ENCODE results near the gene DNAJC5G. TPM values are rescaled to one million over a fixed set of nuclear protein-coding genes. Genes with fewer than 3 reads are reported as not detected.

Gene DNAJC5G
- total and polyA plus RNA-seq, 3 donors from 2014 or later: 37.4 to 65.0 (median 57.9) TPM

DNA sequence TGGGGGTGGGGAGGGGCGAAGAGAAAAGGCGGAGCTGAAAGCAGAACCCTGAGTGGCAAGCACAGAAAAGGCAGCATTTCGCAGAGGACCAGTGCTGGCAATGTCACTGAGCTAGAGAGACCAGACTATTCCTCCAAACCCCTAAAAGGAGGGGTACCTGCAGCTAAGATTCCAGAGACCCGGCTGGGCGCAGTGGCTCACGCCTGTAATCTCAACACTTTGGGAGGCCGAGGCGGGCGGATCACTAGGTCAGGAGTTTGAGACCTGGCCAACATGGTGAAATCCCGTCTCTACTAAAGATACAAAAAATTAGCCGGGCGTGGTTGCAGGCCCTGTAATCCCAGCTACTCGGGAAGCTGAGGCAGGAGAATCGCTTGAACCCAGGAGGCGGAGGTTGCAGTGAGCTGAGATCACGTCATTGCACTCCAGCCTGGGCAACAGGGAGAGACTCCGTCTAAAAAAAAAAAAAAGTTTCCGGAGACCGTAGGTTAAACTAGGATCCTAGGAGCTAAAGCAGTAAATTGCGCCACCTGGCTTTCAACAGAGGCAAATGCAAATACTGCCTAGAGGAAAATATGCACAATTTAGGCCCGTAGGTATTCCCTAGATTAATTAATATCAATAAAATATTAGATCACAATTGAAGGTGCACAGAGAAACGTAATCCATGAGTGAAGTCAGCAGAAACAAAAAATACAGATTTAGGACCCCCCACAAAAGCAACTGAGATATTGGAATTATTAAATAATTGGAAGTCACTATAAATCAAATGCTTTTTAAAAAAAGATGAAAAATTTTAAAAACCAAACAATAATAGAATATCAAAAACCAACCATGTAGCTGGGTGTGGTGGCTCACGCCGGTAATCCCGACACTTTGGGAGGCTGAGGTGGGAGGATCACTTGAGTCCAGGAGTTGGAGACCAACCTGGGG lies 28.1 kb downstream of the DNAJC5G start:
- Histone ChIP-seq H3K27ac (no peak overlapping the region), H3K4me1 (no peaks in the 10 kb centered on the region), H3K27me3 (no peaks in the 10 kb centered on the region), H3K9me3 (no peaks in the 10 kb centered on the region), H3K36me3 (ENCODE audit: low read depth, missing control alignments) (no peaks in the 10 kb centered on the region), H3K4me3 (no peak overlapping the region)
- intact Hi-C loops (cut with DNase I; ENCODE audit: low total_unique reads): loop anchor here (10.0 kb wide), 1 partner anchor 209 kb away; no protein-coding TSS in a partner anchor
- 19 to 34% methylated on average over 23 to 25 of the region's 25 CpGs for WGBS, 2 donors
- no peak for TF ChIP-seq POLR2A (IDR thresholded peaks at IDR 0.05)
- TF ChIP-seq, protein P1, sequence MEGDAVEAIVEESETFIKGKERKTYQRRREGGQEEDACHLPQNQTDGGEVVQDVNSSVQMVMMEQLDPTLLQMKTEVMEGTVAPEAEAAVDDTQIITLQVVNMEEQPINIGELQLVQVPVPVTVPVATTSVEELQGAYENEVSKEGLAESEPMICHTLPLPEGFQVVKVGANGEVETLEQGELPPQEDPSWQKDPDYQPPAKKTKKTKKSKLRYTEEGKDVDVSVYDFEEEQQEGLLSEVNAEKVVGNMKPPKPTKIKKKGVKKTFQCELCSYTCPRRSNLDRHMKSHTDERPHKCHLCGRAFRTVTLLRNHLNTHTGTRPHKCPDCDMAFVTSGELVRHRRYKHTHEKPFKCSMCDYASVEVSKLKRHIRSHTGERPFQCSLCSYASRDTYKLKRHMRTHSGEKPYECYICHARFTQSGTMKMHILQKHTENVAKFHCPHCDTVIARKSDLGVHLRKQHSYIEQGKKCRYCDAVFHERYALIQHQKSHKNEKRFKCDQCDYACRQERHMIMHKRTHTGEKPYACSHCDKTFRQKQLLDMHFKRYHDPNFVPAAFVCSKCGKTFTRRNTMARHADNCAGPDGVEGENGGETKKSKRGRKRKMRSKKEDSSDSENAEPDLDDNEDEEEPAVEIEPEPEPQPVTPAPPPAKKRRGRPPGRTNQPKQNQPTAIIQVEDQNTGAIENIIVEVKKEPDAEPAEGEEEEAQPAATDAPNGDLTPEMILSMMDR (IDR thresholded peaks at IDR 0.05): peak; percentile 89 to 95 (median 90)
- peak; percentile 69 for DNase-seq

DNA sequence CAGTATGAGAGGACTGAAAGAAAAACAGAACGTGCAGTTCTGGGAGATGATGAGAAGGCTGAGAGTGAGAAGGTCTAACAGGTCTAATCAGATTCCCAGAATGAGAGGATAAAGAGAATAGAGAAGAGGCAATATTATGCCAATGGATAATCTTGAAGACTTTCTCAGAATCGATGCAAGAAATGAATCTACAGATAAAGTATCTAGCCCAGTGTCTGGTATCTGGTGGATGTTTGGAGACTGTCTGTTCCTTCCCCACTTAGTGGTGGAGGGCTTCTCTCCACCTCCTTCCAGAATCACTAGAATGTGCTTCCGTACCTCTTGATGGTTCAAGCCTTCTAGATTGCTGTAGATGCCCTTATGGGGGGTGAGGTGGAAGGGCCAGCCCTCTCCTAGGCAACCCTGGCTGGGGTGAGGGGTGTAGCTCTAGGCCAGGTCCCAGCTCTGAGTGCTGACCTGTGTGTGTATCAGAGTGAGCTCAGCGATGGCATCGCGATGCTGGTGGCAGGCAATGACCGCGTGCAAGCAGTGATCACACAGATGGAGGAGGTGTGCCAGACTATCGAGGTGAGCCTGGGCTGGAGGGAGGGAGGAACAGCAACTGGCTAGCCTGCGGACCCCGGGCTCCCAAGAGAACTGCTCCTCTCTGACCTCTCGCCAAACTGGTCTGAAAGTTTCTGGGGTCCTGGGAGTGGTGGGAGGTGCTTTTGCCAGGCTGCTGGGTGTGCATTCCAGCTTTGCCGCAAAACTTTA lies 29.4 kb downstream of the DNAJC5G start:
- H3K27ac ChIP-seq: no peak overlapping the region
- intact Hi-C loops (cut with DNase I; ENCODE audit: low total_unique reads): loop anchor here (10.0 kb wide), 1 partner anchor 210 kb away; no protein-coding TSS in a partner anchor
- TF ChIP-seq POLR2A (IDR thresholded peaks at IDR 0.05): no peak
- TF ChIP-seq, protein P1 (IDR thresholded peaks at IDR 0.05): no peak
- H3K36me3 ChIP-seq (ENCODE audit: low read depth, missing control alignments): no peaks in the 10 kb centered on the region
- H3K4me3 ChIP-seq: no peak overlapping the region
- no peak for DNase-seq
- no peaks in the 10 kb centered on the region for H3K4me1 ChIP-seq
- H3K9me3 ChIP-seq: no peaks in the 10 kb centered on the region
- H3K27me3 ChIP-seq: no peaks in the 10 kb centered on the region
- WGBS, 2 donors: 88 to 89% methylated on average over 11 to 13 of the region's 13 CpGs

DNA sequence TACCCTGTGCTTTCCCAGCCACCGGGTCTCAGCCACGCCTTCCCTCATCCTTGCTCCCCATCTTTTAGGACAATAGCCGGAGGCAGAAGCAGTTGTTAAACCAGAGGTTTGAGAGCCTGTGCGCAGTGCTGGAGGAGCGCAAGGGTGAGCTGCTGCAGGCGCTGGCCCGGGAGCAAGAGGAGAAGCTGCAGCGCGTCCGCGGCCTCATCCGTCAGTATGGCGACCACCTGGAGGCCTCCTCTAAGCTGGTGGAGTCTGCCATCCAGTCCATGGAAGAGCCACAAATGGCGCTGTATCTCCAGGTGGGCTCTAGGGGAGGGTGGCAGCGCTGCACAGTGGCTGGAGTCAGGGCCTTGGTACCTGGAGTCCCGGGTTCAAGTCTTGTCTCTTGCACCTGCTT lies 30.3 kb downstream of the DNAJC5G start:
- intact Hi-C loops (cut with DNase I; ENCODE audit: low total_unique reads): loop anchor here (10.0 kb wide), 1 partner anchor 211 kb away; no protein-coding TSS in a partner anchor
- no peaks in the 10 kb centered on the region for H3K27me3 ChIP-seq

DNA sequence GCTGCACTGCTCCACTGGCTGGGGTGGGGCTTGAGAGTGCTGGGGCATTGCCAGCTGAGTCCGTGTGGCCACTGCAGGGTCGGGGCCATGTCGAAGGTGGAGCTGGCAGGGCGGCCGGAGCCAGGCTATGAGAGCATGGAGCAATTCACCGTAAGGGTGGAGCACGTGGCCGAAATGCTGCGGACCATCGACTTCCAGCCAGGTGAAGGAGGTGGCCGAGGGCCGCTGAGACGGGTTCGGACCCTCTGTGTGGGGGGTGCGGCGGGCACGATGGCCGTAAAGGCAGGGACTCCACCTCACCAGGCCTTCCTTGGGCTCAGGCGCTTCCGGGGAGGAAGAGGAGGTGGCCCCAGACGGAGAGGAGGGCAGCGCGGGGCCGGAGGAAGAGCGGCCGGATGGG lies 30.9 kb downstream of the DNAJC5G start:
- DNase-seq: no peak
- no peak overlapping the region for H3K27ac ChIP-seq
- intact Hi-C loops (cut with DNase I; ENCODE audit: low total_unique reads): loop anchor here (10.0 kb wide), 1 partner anchor 211 kb away; no protein-coding TSS in a partner anchor
- TF ChIP-seq, protein P1 (IDR thresholded peaks at IDR 0.05): no peak
- TF ChIP-seq POLR2A (IDR thresholded peaks at IDR 0.05): no peak
- no peaks in the 10 kb centered on the region for H3K9me3 ChIP-seq
- no peaks in the 10 kb centered on the region for H3K27me3 ChIP-seq
- WGBS, 2 donors: 36 to 58% methylated on average over 15 to 21 of the region's 26 CpGs
- H3K36me3 ChIP-seq (ENCODE audit: low read depth, missing control alignments): peaks cover 3% of the 10 kb centered on the region
- H3K4me3 ChIP-seq: no peak overlapping the region
- H3K4me1 ChIP-seq: no peaks in the 10 kb centered on the region

More for the DNA sequence above, 30.3 kb downstream of the DNAJC5G start:
- TF ChIP-seq, protein P1 (IDR thresholded peaks at IDR 0.05): no peak
- TF ChIP-seq POLR2A (IDR thresholded peaks at IDR 0.05): no peak
- H3K27ac ChIP-seq: no peak overlapping the region
- no peak for DNase-seq
- no peaks in the 10 kb centered on the region for H3K9me3 ChIP-seq
- no peak overlapping the region for H3K4me3 ChIP-seq
- peaks cover 3% of the 10 kb centered on the region for H3K36me3 ChIP-seq (ENCODE audit: low read depth, missing control alignments)
- no peaks in the 10 kb centered on the region for H3K4me1 ChIP-seq
- WGBS, 2 donors: 90 to 94% methylated on average over 14 to 16 of the region's 16 CpGs
